ENCODE data around the gene BLNK.
"Not testable (repeated sequence)": the region's sequence is repeated elsewhere in the genome, so short reads cannot be mapped to it uniquely, and the experiment has no call there.

The BLNK gene

GRCh38 chr10:96271016-96271815 is at the start of gene BLNK:
BLNK (minus strand) TSS chr10:96271569; CDS start chr10:96271398, 171 bp downstream.
- DNase-seq (ENCODE audit: low read depth in 1 of 2, low spot score in 1 of 2): no peak

- no peak for DNase-seq (ENCODE audit: low read depth in 1 of 2, low spot score in 1 of 2)
Observed at GRCh38 chr10:96319754-96320474, 48.5 kb upstream of the BLNK start.

GRCh38 chr10:96317067-96317833 is 45.9 kb upstream of the BLNK start:
- no peak for DNase-seq (ENCODE audit: low read depth in 1 of 2, low spot score in 1 of 2)

GRCh38 chr10:96313344-96313743 is 42.0 kb upstream of the BLNK start:
- no peak for DNase-seq (ENCODE audit: low read depth in 1 of 2, low spot score in 1 of 2)

- DNase-seq (ENCODE audit: low read depth in 1 of 2, low spot score in 1 of 2): no peak
Observed at GRCh38 chr10:96311180-96311715, 39.9 kb upstream of the BLNK start.

- no peak for DNase-seq (ENCODE audit: low read depth in 1 of 2, low spot score in 1 of 2)
Observed at GRCh38 chr10:96310321-96310669, 38.9 kb upstream of the BLNK start.

- no peak for DNase-seq (ENCODE audit: low read depth in 1 of 2, low spot score in 1 of 2)
Observed at GRCh38 chr10:96309628-96310320, 38.4 kb upstream of the BLNK start.

- DNase-seq (ENCODE audit: low read depth in 1 of 2, low spot score in 1 of 2): not testable (repeated sequence)
Observed at GRCh38 chr10:96308854-96309253, 37.5 kb upstream of the BLNK start.

- no peak for DNase-seq (ENCODE audit: low read depth in 1 of 2, low spot score in 1 of 2)
Observed at GRCh38 chr10:96306516-96306915, 35.1 kb upstream of the BLNK start.

- DNase-seq (ENCODE audit: low read depth in 1 of 2, low spot score in 1 of 2): no peak
Observed at GRCh38 chr10:96305019-96305418, 33.6 kb upstream of the BLNK start.

- DNase-seq (ENCODE audit: low read depth in 1 of 2, low spot score in 1 of 2): no peak
Observed at GRCh38 chr10:96304230-96304629, 32.9 kb upstream of the BLNK start, which contains the start of gene DNTT. DNTT (plus strand) TSS chr10:96304434; CDS start chr10:96304498, 64 bp downstream.

GRCh38 chr10:96301616-96302015 is 30.2 kb upstream of the BLNK start:
- DNase-seq (ENCODE audit: low read depth in 1 of 2, low spot score in 1 of 2): no peak

- no peak for DNase-seq (ENCODE audit: low read depth in 1 of 2, low spot score in 1 of 2)
Observed at GRCh38 chr10:96299383-96299782, 28.0 kb upstream of the BLNK start.

- DNase-seq (ENCODE audit: low read depth in 1 of 2, low spot score in 1 of 2): no peak
Observed at GRCh38 chr10:96298362-96298761, 27.0 kb upstream of the BLNK start.

GRCh38 chr10:96297486-96297885 is 26.1 kb upstream of the BLNK start:
- DNase-seq (ENCODE audit: low read depth in 1 of 2, low spot score in 1 of 2): no peak

GRCh38 chr10:96295475-96295874 is 24.1 kb upstream of the BLNK start:
- DNase-seq (ENCODE audit: low read depth in 1 of 2, low spot score in 1 of 2): no peak

GRCh38 chr10:96292971-96293920 is 21.9 kb upstream of the BLNK start:
- no peak for DNase-seq (ENCODE audit: low read depth in 1 of 2, low spot score in 1 of 2)

GRCh38 chr10:96290368-96291133 is 19.2 kb upstream of the BLNK start:
- DNase-seq (ENCODE audit: low read depth in 1 of 2, low spot score in 1 of 2): no peak

Measured in activated CD4-positive, alpha-beta T cell treated with anti-CD3 and anti-CD28 coated beads, Interleukin-2, amount 50 U/mL, for 24 hours (primary cell).